Muscle of leg (tissue), 11 donors: Measurements from ENCODE around the gene BRD9. TPM values are rescaled to one million over a fixed set of nuclear protein-coding genes. Genes with fewer than 3 reads are reported as not detected.
"Not testable (repeated sequence)": the region's sequence is repeated elsewhere in the genome, so short reads cannot be mapped to it uniquely, and the experiment has no call there.

ENCODE experiments used
- DNase-seq: peaks from one replicate; pipeline ENCODE4 v3.0.0; 2013
- H3K27ac ChIP-seq: one replicate; pipeline ENCODE4 v1.5.1; 2013; ENCODE audit warnings: mild to moderate bottlenecking, low read length, control low read depth
- H3K27me3 ChIP-seq: one replicate; pipeline ENCODE4 v1.6.1; 2013; ENCODE audit warnings: low read length; ENCODE audit not compliant: control insufficient read depth, insufficient read depth
- H3K36me3 ChIP-seq: one replicate; pipeline ENCODE4 v1.6.1; 2013; ENCODE audit warnings: low read length; ENCODE audit not compliant: control insufficient read depth, insufficient read depth
- H3K4me1 ChIP-seq: one replicate; pipeline ENCODE4 v1.6.1; 2013; ENCODE audit warnings: low read length; ENCODE audit not compliant: control insufficient read depth, insufficient read depth
- H3K4me3 ChIP-seq: one replicate; pipeline ENCODE4 v1.5.1; 2013; ENCODE audit warnings: low read length, control low read depth
- H3K9me3 ChIP-seq: replicated peaks from 2 replicates; pipeline ENCODE4 v1.6.1; 2013; ENCODE audit warnings: low read depth, low read length; ENCODE audit not compliant: control insufficient read depth
- WGBS: methylation state at CpG from one replicate; pipeline ENCODE4 v1.1.5; 2013; ENCODE audit warnings: missing lambda C conversion rate; ENCODE audit not compliant: insufficient coverage; 5-methylcytosine and 5-hydroxymethylcytosine counted together
- polyA plus RNA-seq, 8 donors: library from polyadenylated mRNA; unstranded; fragments of 120-200 nt; gene quantifications; one replicate each; pipeline versions ENCODE4 v1.2.1 to v1.2.3, GENCODE V29; 2013; ENCODE audit warnings: inconsistent platforms in 1 of 8, low replicate concordance in 1 of 8; ENCODE audit not compliant: insufficient read length in 8 of 8, insufficient read depth in 1 of 8
- total RNA-seq: library from RNA; stranded (reverse); fragments of 120-200 nt; gene quantifications from one replicate; pipeline ENCODE4 v1.2.4, GENCODE V29; 2013

Gene BRD9
- total and polyA plus RNA-seq, 9 donors = 26.4 to 33.5 (median 29.7) TPM

DNA sequence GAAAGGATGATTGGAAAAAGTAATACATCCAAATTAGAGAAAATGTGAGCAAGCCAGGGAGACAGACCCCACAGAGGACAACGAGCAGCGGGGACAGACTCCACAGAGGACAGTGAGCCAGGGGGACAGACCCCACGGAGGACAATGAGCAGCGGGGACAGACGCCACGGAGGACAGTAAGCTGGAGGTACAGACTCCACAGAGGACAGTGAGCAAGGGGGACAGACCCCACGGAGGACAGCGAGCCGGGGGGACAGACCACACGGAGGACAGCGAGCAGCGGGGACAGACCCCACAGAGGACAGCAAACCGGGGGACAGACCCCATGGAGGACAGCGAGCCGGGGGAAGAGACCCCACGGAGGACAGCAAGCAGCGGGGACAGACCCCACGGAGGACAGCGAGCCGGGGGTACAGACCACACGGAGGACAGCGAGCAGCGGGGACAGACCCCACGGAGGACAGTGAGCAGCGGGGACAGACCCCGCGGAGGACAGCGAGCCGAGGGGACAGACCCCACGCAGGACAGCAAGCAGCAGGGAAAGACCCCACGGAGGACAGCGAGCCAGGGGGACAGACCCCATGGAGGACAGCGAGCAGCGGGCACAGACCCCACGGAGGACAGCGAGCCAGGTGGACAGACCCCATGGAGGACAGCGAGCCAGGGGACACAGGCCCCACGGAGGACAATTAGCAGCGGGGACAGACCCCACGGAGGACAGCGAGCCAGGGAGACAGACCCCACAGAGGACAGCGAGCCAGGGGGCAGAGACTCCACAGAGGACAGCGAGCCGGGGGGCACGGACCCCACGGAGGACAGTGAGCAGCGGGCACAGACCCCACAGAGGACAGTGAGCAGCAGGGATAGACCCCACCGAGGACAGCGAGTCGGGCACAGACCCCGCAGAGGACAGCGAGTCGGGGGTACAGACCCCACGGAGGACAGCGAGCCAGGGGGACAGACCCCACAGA lies 39.9 kb downstream of the BRD9 start:
- Histone ChIP-seq H3K27ac (no peak overlapping the region), H3K36me3 (no peaks in the 10 kb centered on the region), H3K4me3 (no peak overlapping the region), H3K27me3 (peaks cover 23% of the 10 kb centered on the region), H3K9me3 (no peaks in the 10 kb centered on the region), H3K4me1 (peaks cover 18% of the 10 kb centered on the region)
- DNase-seq = no peak
- WGBS = 89% methylated on average over 55 of the region's 55 CpGs

DNA sequence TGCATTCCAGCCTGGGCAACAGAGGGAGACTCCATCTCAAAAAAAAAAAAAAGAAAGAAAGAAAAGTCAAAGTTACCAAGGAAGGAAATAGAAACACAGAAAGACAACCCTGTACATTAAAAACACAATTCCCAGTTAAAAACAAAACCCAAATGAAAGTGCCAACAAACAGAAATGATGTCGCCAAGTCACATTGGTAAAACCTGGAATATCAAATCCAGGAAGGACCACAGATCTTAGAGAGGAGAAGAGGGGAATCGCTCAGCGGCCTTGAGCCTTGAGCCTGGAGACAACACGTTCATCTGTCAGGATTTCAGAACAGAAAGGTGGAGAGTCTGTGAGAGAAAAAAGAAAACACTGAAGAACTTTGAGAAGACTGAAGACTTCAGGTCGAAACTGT lies 40.6 kb downstream of the BRD9 start:
- 52% methylated on average over 5 of the region's 5 CpGs for WGBS
- H3K9me3 ChIP-seq = no peaks in the 10 kb centered on the region
- H3K27me3 ChIP-seq = peaks cover 23% of the 10 kb centered on the region
- no peaks in the 10 kb centered on the region for H3K36me3 ChIP-seq
- no peak overlapping the region for H3K4me3 ChIP-seq
- no peak for DNase-seq
- H3K27ac ChIP-seq = no peak overlapping the region
- peaks cover 18% of the 10 kb centered on the region for H3K4me1 ChIP-seq

DNA sequence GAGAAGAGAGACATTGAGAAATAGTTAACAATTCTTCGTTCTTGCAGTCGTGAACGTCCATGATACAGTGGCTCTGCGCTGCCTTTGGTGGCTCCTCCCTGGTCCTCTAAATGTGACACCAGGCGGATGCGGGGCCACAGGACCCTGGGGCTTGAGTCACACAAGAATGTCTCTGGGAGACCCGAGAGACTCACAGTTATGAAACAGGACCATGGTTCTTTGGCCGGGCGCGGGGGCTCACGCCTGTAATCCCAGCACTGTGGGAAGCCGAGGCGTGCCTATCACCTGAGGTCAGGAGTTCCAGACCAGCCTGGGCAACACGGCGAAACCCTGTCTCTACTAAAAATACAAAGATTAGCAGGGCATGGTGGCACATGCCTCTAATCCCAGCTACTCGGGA lies 41.0 kb downstream of the BRD9 start:
- 71% methylated on average over 16 of the region's 16 CpGs for WGBS
- H3K27me3 ChIP-seq = peaks cover 23% of the 10 kb centered on the region
- no peaks in the 10 kb centered on the region for H3K36me3 ChIP-seq
- no peak overlapping the region for H3K27ac ChIP-seq
- H3K9me3 ChIP-seq = no peaks in the 10 kb centered on the region
- H3K4me1 ChIP-seq = peaks cover 18% of the 10 kb centered on the region
- H3K4me3 ChIP-seq = no peak overlapping the region
- no peak for DNase-seq

DNA sequence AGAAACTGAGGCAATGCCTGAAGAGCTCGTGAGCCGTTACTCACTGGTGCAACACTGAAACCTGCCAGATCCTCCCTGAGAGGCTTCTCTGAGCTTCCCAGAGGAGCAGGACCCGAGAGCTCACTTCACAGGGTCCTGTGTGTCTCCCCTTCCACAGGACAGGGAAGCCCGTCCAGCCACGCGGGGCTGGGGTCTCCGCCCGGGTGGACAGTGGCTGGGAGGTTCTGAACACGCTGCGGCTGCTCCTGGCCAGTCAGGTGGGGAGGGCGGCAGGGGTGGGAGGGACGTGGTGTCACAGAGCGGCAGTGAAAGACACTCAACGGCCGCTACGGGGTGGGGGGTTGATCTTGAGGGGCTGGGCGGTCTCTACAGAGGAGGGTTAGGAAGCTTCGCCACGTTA lies 41.5 kb downstream of the BRD9 start:
- peaks cover 18% of the 10 kb centered on the region for H3K4me1 ChIP-seq
- no peaks in the 10 kb centered on the region for H3K9me3 ChIP-seq
- 51% methylated on average over 19 of the region's 19 CpGs for WGBS
- H3K27me3 ChIP-seq = peaks cover 23% of the 10 kb centered on the region
- no peak overlapping the region for H3K27ac ChIP-seq
- no peak overlapping the region for H3K4me3 ChIP-seq
- DNase-seq = no peak
- no peaks in the 10 kb centered on the region for H3K36me3 ChIP-seq

DNA sequence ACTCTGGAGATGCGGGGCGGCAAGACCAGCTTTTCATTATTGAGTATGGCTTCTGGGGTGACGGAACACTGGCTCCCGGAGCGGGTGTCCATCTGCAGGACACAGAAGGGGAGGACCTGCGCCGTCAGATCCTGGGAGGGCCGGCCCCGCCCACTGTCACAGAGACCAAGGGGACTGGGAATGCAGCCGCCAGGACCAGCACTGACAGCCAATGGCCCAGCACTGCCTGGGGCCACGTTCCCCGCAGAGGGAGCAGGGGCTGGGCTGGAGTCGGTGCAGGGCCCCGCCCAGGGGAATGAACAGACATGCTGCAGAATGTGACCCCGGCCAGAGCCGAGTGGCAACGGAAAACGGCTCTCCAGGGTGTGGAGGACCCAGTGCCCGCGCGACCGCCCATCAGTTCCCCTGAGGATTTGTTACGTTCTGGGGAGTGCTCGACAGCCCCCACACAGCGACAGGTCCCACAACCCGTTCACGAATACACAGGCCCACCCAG lies 42.0 kb downstream of the BRD9 start, which contains the start of gene ZDHHC11:
TSS of gene ZDHHC11 (minus strand) at position 476 of the 496 bp plus-strand sequence. CDS start at position 92, 384 bp downstream.
- Histone ChIP-seq H3K4me1 (peaks cover 18% of the 10 kb centered on the region), H3K27me3 (peaks cover 23% of the 10 kb centered on the region), H3K36me3 (no peaks in the 10 kb centered on the region), H3K9me3 (no peaks in the 10 kb centered on the region), H3K27ac (no peak within 1 kb of the TSS), H3K4me3 (no peak within 1 kb of the TSS)
- no peak for DNase-seq
- WGBS = 58% methylated on average over 27 of the region's 27 CpGs

DNA sequence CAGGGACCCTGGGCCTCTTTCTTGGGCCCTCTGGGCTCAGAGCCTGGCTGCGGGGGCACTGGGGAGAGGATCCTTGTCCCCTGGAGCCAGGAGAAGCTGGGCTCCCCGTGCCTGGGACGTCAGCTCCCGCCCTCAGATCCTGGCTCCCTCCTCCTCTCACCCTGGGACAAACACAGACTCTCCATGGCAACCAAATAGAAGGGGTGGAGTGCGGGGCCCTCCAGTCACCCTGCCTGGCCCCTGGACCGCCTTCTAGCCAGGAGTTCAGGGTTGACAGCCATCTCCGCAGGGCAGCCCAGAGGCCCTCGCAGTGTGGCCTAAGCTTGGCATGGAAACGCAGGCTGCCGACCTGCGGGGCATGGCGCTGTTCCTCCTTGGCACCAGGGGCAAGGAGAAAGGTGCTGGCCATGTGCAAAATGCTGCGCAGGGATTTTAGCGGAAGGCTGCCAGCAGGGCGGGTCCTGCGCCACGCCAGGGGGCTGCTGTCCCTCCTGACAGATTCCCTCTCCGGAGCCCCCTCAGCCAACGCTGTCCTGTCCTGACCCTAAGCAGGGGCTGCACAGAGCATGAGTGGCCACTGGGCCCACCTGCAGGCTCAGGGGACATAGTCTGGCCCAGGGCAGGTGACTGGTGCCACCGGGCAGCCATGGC lies 42.8 kb downstream of the BRD9 start:
- Histone ChIP-seq H3K9me3 (no peaks in the 10 kb centered on the region), H3K4me3 (no peak overlapping the region), H3K4me1 (peaks cover 18% of the 10 kb centered on the region), H3K27me3 (peaks cover 21% of the 10 kb centered on the region), H3K36me3 (no peaks in the 10 kb centered on the region), H3K27ac (no peak overlapping the region)
- 58% methylated on average over 19 of the region's 20 CpGs for WGBS
- DNase-seq = peak; percentile 91

DNA sequence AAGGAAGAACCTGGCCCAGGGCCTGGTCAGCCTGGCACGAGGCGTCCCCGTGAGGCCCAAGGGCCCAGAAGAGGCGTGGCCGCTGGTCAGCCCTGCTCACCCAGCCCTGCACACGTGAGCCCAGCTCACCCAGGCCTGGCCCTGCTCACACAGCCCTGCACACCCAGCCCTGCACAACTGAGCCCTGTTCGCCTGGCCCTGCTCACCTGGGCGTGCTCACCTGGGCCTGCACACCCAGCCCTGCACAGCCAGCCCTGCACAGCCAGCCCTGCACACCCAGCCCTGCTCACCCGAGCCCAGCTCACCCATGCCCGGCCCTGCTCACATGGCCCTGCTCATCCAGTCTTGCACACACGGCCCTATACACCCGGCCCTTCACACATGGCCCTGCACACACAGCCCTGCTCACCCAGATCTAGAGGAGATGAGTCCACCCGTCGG lies 43.9 kb downstream of the BRD9 start:
- Histone ChIP-seq H3K4me1 (peaks cover 18% of the 10 kb centered on the region), H3K4me3 (no peak overlapping the region), H3K27ac (no peak overlapping the region), H3K27me3 (peaks cover 21% of the 10 kb centered on the region), H3K36me3 (no peaks in the 10 kb centered on the region), H3K9me3 (no peaks in the 10 kb centered on the region)
- no peak for DNase-seq
- WGBS = 86% methylated on average over 14 of the region's 14 CpGs

DNA sequence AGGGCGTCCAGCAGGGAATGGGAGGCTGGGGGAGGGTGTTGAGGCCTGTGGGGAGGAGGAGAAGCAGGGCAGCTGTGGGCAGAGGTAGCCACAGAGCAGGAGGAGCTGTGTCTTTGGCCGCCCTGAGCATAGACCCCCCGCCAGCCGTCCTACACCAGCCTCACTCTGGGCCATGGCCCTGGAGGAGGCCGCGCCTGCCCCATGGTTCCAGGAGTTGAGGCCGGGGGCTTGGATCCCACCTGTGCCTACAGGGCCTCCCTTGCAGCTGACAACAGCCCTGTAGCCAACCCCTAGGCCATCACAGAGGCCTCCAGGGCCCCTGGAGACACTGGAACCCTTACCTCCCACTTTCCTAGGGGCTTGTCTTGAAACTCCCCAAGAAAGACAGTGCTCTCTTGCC lies 44.9 kb downstream of the BRD9 start:
- DNase-seq, H3K9me3 ChIP-seq, H3K4me3 ChIP-seq, H3K27ac ChIP-seq, H3K36me3 ChIP-seq: not testable (repeated sequence)
- Histone ChIP-seq H3K27me3 (peaks cover 19% of the 10 kb centered on the region), H3K4me1 (peaks cover 18% of the 10 kb centered on the region)
- WGBS = 83% methylated on average over 1 of the region's 7 CpGs

DNA sequence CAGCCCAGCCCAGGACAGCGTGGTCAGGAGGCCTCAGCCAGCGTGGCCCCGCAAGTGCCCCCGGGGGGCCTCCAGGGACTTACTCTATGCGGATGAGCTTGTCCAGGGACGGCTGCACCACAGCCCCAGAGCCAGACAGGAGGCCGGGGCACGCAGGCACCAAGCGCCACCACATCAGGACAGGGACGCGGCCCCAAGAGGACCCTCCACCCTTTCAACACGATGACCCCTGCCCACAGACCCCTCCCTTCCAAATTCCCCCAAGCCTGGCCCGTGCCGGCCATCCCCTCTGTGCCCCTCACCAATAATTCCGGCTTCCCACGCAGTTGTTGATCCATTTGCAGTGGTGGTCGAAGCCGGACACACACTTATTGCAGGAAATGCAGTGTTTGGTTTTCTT lies 45.4 kb downstream of the BRD9 start:
- not testable (repeated sequence) for H3K4me3 ChIP-seq, DNase-seq, H3K36me3 ChIP-seq, H3K27ac ChIP-seq, H3K9me3 ChIP-seq
- Histone ChIP-seq H3K27me3 (peaks cover 13% of the 10 kb centered on the region), H3K4me1 (peaks cover 18% of the 10 kb centered on the region)
- WGBS = 90% methylated on average over 2 of the region's 18 CpGs

DNA sequence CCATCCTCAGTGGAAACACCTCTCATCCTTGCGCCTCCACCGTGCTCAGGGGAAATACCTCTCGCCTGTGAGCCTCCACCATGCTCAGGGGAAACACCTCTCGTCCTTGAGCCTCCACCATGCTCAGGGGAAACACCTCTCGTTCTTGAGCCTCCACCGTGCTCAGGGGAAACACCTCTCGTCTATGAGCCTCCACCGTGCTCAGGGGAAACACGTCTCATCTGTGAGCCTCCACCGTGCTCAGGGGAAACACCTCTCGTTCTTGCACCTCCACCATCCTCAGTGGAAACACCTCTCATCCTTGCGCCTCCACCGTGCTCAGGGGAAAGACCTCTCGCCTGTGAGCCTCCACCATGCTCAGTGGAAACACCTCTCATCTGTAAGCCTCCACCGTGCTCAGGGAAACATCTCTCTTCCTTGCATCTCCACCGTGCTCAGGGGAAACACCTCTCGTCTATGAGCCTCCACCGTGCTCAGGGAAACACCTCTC lies 46.0 kb downstream of the BRD9 start:
- H3K4me3 ChIP-seq, H3K36me3 ChIP-seq, DNase-seq, H3K9me3 ChIP-seq, H3K27ac ChIP-seq: not testable (repeated sequence)
- Histone ChIP-seq H3K4me1 (peaks cover 18% of the 10 kb centered on the region), H3K27me3 (peaks cover 12% of the 10 kb centered on the region)
- WGBS = 83% methylated on average over 18 of the region's 18 CpGs
